Nucleus accumbens (tissue), 56 donors: Measurements from ENCODE around the gene PCSK6.

Source experiments
- DNase-seq, 56 donors: peaks; one replicate each; lab custom pipeline; 2025; lab: John Stamatoyannopoulos, UW

The PCSK6 gene

GRCh38 chr15:101451846-101452245 is 37.7 kb downstream of the PCSK6 start:
- DNase-seq: no peak

GRCh38 chr15:101451266-101451799 is 38.2 kb downstream of the PCSK6 start:
- peak in 15 of 56 donors; percentile 22 to 48 (median 34) for DNase-seq

- no peak for DNase-seq
Observed at GRCh38 chr15:101450403-101451265, 38.9 kb downstream of the PCSK6 start.

- DNase-seq: no peak
Observed at GRCh38 chr15:101449471-101450402, 39.8 kb downstream of the PCSK6 start.

- no peak for DNase-seq
Observed at GRCh38 chr15:101448336-101448735, 41.2 kb downstream of the PCSK6 start.

- no peak for DNase-seq
Observed at GRCh38 chr15:101447561-101448071, 41.9 kb downstream of the PCSK6 start.

- DNase-seq: no peak
Observed at GRCh38 chr15:101447168-101447533, 42.4 kb downstream of the PCSK6 start.

GRCh38 chr15:101446518-101447167 is 42.9 kb downstream of the PCSK6 start:
- DNase-seq: no peak

GRCh38 chr15:101445562-101446517 is 43.7 kb downstream of the PCSK6 start:
- peak in 2 of 56 donors; percentile 47 to 49 for DNase-seq

- no peak for DNase-seq
Observed at GRCh38 chr15:101444807-101445508, 44.5 kb downstream of the PCSK6 start.

GRCh38 chr15:101444015-101444414 is 45.5 kb downstream of the PCSK6 start:
- no peak for DNase-seq

- DNase-seq: no peak
Observed at GRCh38 chr15:101442272-101442671, 47.2 kb downstream of the PCSK6 start.

GRCh38 chr15:101441696-101442095 is 47.8 kb downstream of the PCSK6 start:
- no peak for DNase-seq

- DNase-seq: no peak
Observed at GRCh38 chr15:101440846-101441590, 48.5 kb downstream of the PCSK6 start.

- no peak for DNase-seq
Observed at GRCh38 chr15:101439920-101440319, 49.6 kb downstream of the PCSK6 start.

GRCh38 chr15:101439285-101439919 is 50.1 kb downstream of the PCSK6 start:
- peak in 2 of 56 donors; percentile 23 to 38 for DNase-seq
